WTC11 (cell line): ENCODE results near the gene MYL12B.

ENCODE experiments used
- FOXJ3 ChIP-seq: sonication (generic); formaldehyde crosslinking; IDR thresholded peaks from 2 replicates; pipeline ENCODE4 v1.9.0; 2021; ENCODE audit warnings: missing genetic modification reagents, mild to moderate bottlenecking, borderline replicate concordance
- ZNF416 ChIP-seq: fragments of 250-450 bp; sonication (Bioruptor Pico); IDR thresholded peaks from 2 replicates; pipeline ENCODE4 v1.9.0; 2021; ENCODE audit warnings: mild to moderate bottlenecking, inconsistent platforms
- TF ChIP-seq, protein P1 (sequence below): sonication (generic); formaldehyde crosslinking; IDR thresholded peaks from 2 replicates; pipeline ENCODE4 v1.8.0; 2022; ENCODE audit warnings: mild to moderate bottlenecking, missing genetic modification reagents
- TF ChIP-seq, protein P2 (sequence below): fragments of 200-600 bp; IDR thresholded peaks from 2 replicates; pipeline ENCODE4 v1.8.0; 2022; ENCODE audit warnings: antibody characterized with exemption
- TF ChIP-seq, protein P3 (sequence below): sonication (generic); formaldehyde crosslinking; IDR thresholded peaks from 2 replicates; pipeline ENCODE4 v1.8.1; 2023; ENCODE audit warnings: mild to moderate bottlenecking, missing genetic modification reagents
- TF ChIP-seq, protein P4 (sequence below): sonication (generic); formaldehyde crosslinking; IDR thresholded peaks from 2 replicates; pipeline ENCODE4 v1.8.1; 2022; ENCODE audit warnings: low read depth, missing genetic modification reagents, borderline replicate concordance

DNA sequence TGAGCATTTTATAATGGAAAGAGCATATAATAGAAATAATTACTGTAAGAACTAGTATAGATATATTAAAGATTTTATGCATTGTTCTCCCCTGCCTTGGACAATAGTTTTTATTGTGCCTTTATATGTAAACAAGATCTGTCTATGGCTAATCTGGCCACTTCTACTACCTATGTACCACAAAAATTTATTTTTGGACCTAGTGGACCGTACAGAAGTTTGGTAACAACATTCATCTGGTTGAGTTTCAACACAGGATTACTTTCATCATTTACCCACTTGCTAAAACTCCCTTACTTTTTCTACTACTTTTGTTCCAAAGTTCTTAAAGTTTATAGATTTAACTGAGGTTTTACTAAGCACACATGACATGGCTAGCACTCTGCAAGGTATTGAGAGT lies 28.9 kb upstream of the MYL12B start:
- TF ChIP-seq, protein P1, sequence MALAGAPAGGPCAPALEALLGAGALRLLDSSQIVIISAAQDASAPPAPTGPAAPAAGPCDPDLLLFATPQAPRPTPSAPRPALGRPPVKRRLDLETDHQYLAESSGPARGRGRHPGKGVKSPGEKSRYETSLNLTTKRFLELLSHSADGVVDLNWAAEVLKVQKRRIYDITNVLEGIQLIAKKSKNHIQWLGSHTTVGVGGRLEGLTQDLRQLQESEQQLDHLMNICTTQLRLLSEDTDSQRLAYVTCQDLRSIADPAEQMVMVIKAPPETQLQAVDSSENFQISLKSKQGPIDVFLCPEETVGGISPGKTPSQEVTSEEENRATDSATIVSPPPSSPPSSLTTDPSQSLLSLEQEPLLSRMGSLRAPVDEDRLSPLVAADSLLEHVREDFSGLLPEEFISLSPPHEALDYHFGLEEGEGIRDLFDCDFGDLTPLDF: no peak
- TF ChIP-seq, protein P2, sequence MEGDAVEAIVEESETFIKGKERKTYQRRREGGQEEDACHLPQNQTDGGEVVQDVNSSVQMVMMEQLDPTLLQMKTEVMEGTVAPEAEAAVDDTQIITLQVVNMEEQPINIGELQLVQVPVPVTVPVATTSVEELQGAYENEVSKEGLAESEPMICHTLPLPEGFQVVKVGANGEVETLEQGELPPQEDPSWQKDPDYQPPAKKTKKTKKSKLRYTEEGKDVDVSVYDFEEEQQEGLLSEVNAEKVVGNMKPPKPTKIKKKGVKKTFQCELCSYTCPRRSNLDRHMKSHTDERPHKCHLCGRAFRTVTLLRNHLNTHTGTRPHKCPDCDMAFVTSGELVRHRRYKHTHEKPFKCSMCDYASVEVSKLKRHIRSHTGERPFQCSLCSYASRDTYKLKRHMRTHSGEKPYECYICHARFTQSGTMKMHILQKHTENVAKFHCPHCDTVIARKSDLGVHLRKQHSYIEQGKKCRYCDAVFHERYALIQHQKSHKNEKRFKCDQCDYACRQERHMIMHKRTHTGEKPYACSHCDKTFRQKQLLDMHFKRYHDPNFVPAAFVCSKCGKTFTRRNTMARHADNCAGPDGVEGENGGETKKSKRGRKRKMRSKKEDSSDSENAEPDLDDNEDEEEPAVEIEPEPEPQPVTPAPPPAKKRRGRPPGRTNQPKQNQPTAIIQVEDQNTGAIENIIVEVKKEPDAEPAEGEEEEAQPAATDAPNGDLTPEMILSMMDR: no peak
- TF ChIP-seq FOXJ3 (CRISPR knock-in tag): no peak
- TF ChIP-seq, protein P3, sequence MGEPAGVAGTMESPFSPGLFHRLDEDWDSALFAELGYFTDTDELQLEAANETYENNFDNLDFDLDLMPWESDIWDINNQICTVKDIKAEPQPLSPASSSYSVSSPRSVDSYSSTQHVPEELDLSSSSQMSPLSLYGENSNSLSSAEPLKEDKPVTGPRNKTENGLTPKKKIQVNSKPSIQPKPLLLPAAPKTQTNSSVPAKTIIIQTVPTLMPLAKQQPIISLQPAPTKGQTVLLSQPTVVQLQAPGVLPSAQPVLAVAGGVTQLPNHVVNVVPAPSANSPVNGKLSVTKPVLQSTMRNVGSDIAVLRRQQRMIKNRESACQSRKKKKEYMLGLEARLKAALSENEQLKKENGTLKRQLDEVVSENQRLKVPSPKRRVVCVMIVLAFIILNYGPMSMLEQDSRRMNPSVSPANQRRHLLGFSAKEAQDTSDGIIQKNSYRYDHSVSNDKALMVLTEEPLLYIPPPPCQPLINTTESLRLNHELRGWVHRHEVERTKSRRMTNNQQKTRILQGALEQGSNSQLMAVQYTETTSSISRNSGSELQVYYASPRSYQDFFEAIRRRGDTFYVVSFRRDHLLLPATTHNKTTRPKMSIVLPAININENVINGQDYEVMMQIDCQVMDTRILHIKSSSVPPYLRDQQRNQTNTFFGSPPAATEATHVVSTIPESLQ (CRISPR knock-in tag): no peak
- TF ChIP-seq, protein P4, sequence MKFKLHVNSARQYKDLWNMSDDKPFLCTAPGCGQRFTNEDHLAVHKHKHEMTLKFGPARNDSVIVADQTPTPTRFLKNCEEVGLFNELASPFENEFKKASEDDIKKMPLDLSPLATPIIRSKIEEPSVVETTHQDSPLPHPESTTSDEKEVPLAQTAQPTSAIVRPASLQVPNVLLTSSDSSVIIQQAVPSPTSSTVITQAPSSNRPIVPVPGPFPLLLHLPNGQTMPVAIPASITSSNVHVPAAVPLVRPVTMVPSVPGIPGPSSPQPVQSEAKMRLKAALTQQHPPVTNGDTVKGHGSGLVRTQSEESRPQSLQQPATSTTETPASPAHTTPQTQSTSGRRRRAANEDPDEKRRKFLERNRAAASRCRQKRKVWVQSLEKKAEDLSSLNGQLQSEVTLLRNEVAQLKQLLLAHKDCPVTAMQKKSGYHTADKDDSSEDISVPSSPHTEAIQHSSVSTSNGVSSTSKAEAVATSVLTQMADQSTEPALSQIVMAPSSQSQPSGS (CRISPR knock-in tag): no peak
- no peak for TF ChIP-seq ZNF416 (CRISPR knock-in tag)
